Panc1 (cell line): ENCODE measurements around the gene PICALM. TPM values are rescaled to one million over a fixed set of nuclear protein-coding genes. Genes with fewer than 3 reads are reported as not detected.

Source experiments
- ATAC-seq: fragments of 200-7000 bp; cut with Tn5 transposase; 2 replicates; pipeline ENCODE4 v1.9.1; 2020; ENCODE audit warnings: mild to moderate bottlenecking, moderate library complexity
- BruUV-seq: library from RNA; stranded (reverse); fragments of 400-500 nt; replicated peaks from 2 replicates; lab custom pipeline; 2021; lab: Mats Ljungman, UMichigan
- CTCF ChIA-PET: fragments of 300-600 bp; sonication (Branson Sonifier 250); formaldehyde crosslinking; loops from one replicate; lab custom pipeline; 2022; ENCODE audit warnings: antibody characterized with exemption; lab: Charles Lee
- POLR2A ChIA-PET: fragments of 300-600 bp; sonication (Branson Sonifier 250); formaldehyde crosslinking; loops from one replicate; lab custom pipeline; 2022; ENCODE audit warnings: antibody characterized with exemption; lab: Charles Lee
- DNase-seq: peaks from one replicate; pipeline ENCODE4 v3.0.0-alpha.2; 2010; ENCODE audit warnings: low read depth, low spot score
- H3K27ac ChIP-seq: 2 replicates; pipeline ENCODE4 v1.5.1; 2011; ENCODE audit warnings: mild to moderate bottlenecking, low read length, inconsistent platforms
- H3K27me3 ChIP-seq: fragments of 200-500 bp; sonication (Bioruptor generic); 2 replicates; pipeline ENCODE4 v1.6.0; 2014; ENCODE audit warnings: low read length, inconsistent platforms; ENCODE audit not compliant: control insufficient read depth, insufficient read depth
- H3K36me3 ChIP-seq: fragments of 200-500 bp; sonication (Bioruptor generic); 2 replicates; pipeline ENCODE4 v1.5.1; 2014; ENCODE audit warnings: inconsistent platforms, mild to moderate bottlenecking, low read length, moderate library complexity; ENCODE audit not compliant: control insufficient read depth, insufficient read depth
- H3K4me1 ChIP-seq: 2 replicates; pipeline ENCODE4 v1.5.1; 2011; ENCODE audit warnings: inconsistent platforms, mild to moderate bottlenecking, low read length, moderate library complexity; ENCODE audit not compliant: control insufficient read depth, insufficient read depth
- H3K4me3 ChIP-seq, 2 experiments: 2 replicates each; pipeline ENCODE4 v1.5.1; 2011 to 2012; ENCODE audit warnings: low read depth in 2 of 2, low read length in 2 of 2, mild to moderate bottlenecking in 2 of 2, inconsistent platforms in 1 of 2, moderate library complexity in 1 of 2
- H3K9me3 ChIP-seq: fragments of 200-500 bp; sonication (Bioruptor generic); 2 replicates; pipeline ENCODE4 v1.5.1; 2014; ENCODE audit warnings: low read depth, mild to moderate bottlenecking, inconsistent platforms, low read length, moderate library complexity; ENCODE audit not compliant: control insufficient read depth, insufficient read depth
- CTCF ChIP-seq: fragments of 450-650 bp; IDR thresholded peaks from 2 replicates; pipeline ENCODE4 v1.5.1; 2017; ENCODE audit warnings: mild to moderate bottlenecking
- POLR2AphosphoS5 ChIP-seq: IDR thresholded peaks from 2 replicates; pipeline ENCODE4 v1.6.1; 2012; ENCODE audit warnings: mild to moderate bottlenecking, low read depth, low read length, moderate library complexity
- REST ChIP-seq, 2 experiments: IDR thresholded peaks; 2 replicates each; pipeline ENCODE4 v1.6.1; 2011 to 2012; ENCODE audit warnings: low read depth in 2 of 2, control low read depth in 1 of 2, low read length in 1 of 2, mild to moderate bottlenecking in 1 of 2, moderate library complexity in 1 of 2; ENCODE audit not compliant: insufficient read depth in 1 of 2
- SIN3A ChIP-seq: IDR thresholded peaks from 2 replicates; pipeline ENCODE4 v1.6.1; 2012; ENCODE audit warnings: low read depth, mild to moderate bottlenecking, low read length, moderate library complexity, borderline replicate concordance; ENCODE audit not compliant: insufficient read depth
- TCF7L2 ChIP-seq: IDR thresholded peaks from 2 replicates; pipeline ENCODE4 v1.6.1; 2011; ENCODE audit warnings: mild to moderate bottlenecking, low read depth, low read length, inconsistent platforms
- in situ Hi-C: cut with HindIII; loops from 2 replicates; pipeline ENCODE4 v1.10.0; 2016; ENCODE audit warnings: low sequenced_read_pairs, low pct_unique_long_range_greater_than_20kb
- intact Hi-C: fragments of 100-400 bp; cut with micrococcal nuclease; formaldehyde crosslinking; loops from one replicate; pipeline ENCODE4 v1.10.0; 2022; ENCODE audit not compliant: unreplicated experiment
- total RNA-seq: library from RNA; stranded (reverse); gene quantifications from one replicate; pipeline ENCODE4 v1.2.1, GENCODE V29; 2021; ENCODE audit not compliant: unreplicated experiment

PICALM gene
- total RNA-seq, 1 experiment from 2014 or later, result 153 TPM

- no peaks in the 10 kb centered on the region for H3K4me1 ChIP-seq
- intact Hi-C loops (no loop called here), in situ Hi-C loops (no loop called here)
- no peaks in the 10 kb centered on the region for H3K27me3 ChIP-seq
- DNase-seq (no peak), ATAC-seq (no peak)
- no peaks in the 10 kb centered on the region for H3K9me3 ChIP-seq
- BruUV-seq, result no TSS peak
- no peaks in the 10 kb centered on the region for H3K36me3 ChIP-seq
- POLR2A ChIA-PET, result no interaction called here
- no peak for TF ChIP-seq SIN3A
- TF ChIP-seq POLR2AphosphoS5, result no peak
- TF ChIP-seq TCF7L2, result no peak
- no peak for TF ChIP-seq REST (IDR thresholded peaks at IDR 0.05; ENCODE audit: insufficient read depth in 1 of 2, low read depth in 2 of 2, low read length in 1 of 2)
- TF ChIP-seq CTCF, result no peak
- no peak overlapping the region for H3K27ac ChIP-seq
- H3K4me3 ChIP-seq, result no peak overlapping the region
- CTCF ChIA-PET, result no interaction called here
These were observed 131.0 kb downstream of the PICALM start for GRCh38 chr11:85937835-85938234.

GRCh38 chr11:85935751-85936150, 133.1 kb downstream of the PICALM start:
- BruUV-seq, result no TSS peak
- ChIA-PET CTCF (no interaction called here), POLR2A (no interaction called here)
- Histone ChIP-seq H3K27ac (no peak overlapping the region), H3K4me3 (no peak overlapping the region), H3K36me3 (no peaks in the 10 kb centered on the region), H3K27me3 (no peaks in the 10 kb centered on the region), H3K9me3 (no peaks in the 10 kb centered on the region), H3K4me1 (no peaks in the 10 kb centered on the region)
- DNase-seq, result no peak
- no peak for ATAC-seq
- in situ Hi-C loops, result no loop called here
- TF ChIP-seq TCF7L2, result no peak
- no peak for TF ChIP-seq POLR2AphosphoS5
- no peak for TF ChIP-seq CTCF
- no peak for TF ChIP-seq SIN3A
- TF ChIP-seq REST (IDR thresholded peaks at IDR 0.05; ENCODE audit: insufficient read depth in 1 of 2, low read depth in 2 of 2, low read length in 1 of 2), result no peak
- intact Hi-C loops, result no loop called here
